Peyer's patch (tissue), 4 donors: ENCODE results near the gene MAGIX.

ENCODE experiments used
- CTCF ChIP-seq, 6 experiments: fragments of 450-650 bp in 4 of 6; fragments of 200-600 bp in 2 of 6; sonication (generic) in 1 of 6; IDR thresholded peaks; one replicate each; pipeline ENCODE4 v1.5.1; 2017 to 2019; ENCODE audit warnings: antibody characterized with exemption in 6 of 6, mild to moderate bottlenecking in 3 of 6, moderate library complexity in 1 of 6
- POLR2A ChIP-seq, 2 donors: fragments of 450-650 bp; IDR thresholded peaks; one replicate each; pipeline ENCODE4 v1.5.1; 2017; ENCODE audit warnings: antibody characterized with exemption in 2 of 2, mild to moderate bottlenecking in 2 of 2, moderate library complexity in 2 of 2

- peak in 4 of 6 experiments; percentile 28 to 51 (median 38) for TF ChIP-seq CTCF (IDR thresholded peaks at IDR 0.05)
- TF ChIP-seq POLR2A (IDR thresholded peaks at IDR 0.05) = peak; percentile 11 to 52
These were observed 3.6 kb downstream of the MAGIX start for GRCh38 chrX:49165901-49166881.
